SK-N-SH (cell line): Measurements from ENCODE around the gene METTL26. TPM values are rescaled to one million over a fixed set of nuclear protein-coding genes. Genes with fewer than 3 reads are reported as not detected.
A peak's percentile ranks its signal among the peaks of the same experiment; 100 is the strongest.

Source experiments
- CTCF ChIA-PET: fragments of 300-600, 350-600 bp; formaldehyde crosslinking; extraction: SDS; loops from one replicate; lab custom pipeline; 2021; lab: Yijun Ruan, JAX
- POLR2A ChIA-PET: fragments of 350-600 bp; sonication (Branson Sonifier 250); formaldehyde crosslinking; extraction: SDS; loops from one replicate; lab custom pipeline; 2020; ENCODE audit warnings: antibody characterized with exemption, inconsistent platforms; lab: Yijun Ruan, JAX
- DNase-seq: peaks from one replicate; pipeline ENCODE4 v3.0.0; 2012
- H2AFZ ChIP-seq: fragments of 200-600 bp; sonication (generic); 2 replicates; pipeline ENCODE4 v1.8.1; 2016; ENCODE audit warnings: antibody characterized with exemption, mild to moderate bottlenecking, low read depth
- H3F3A ChIP-seq: fragments of 200-600 bp; sonication (generic); replicated peaks from 2 replicates; pipeline ENCODE3; 2016; ENCODE audit warnings: antibody characterized with exemption, mild to moderate bottlenecking; ENCODE audit not compliant: insufficient read depth
- H3K27ac ChIP-seq, 2 experiments: fragments of 200-500 bp in 1 of 2; fragments of 200-600 bp in 1 of 2; sonication (Bioruptor generic) in 1 of 2; sonication (generic), shearing (Covaris generic) in 1 of 2; 2 replicates each; pipeline versions ENCODE4 v1.5.1 to v1.6.1; 2014 to 2016; ENCODE audit warnings: low read depth in 2 of 2, inconsistent platforms in 1 of 2, low read length in 1 of 2, mild to moderate bottlenecking in 1 of 2, mixed read lengths in 1 of 2
- H3K27me3 ChIP-seq: fragments of 200-600 bp; sonication (generic), shearing (Covaris generic); 2 replicates; pipeline ENCODE4 v1.6.1; 2016; ENCODE audit warnings: mixed run types; ENCODE audit not compliant: insufficient read depth
- H3K36me3 ChIP-seq, 2 experiments: fragments of 200-500 bp in 1 of 2; fragments of 200-600 bp in 1 of 2; sonication (Bioruptor generic) in 1 of 2; sonication (generic) in 1 of 2; replicated peaks in 1 of 2; 2 replicates each; pipeline versions ENCODE3 to v1.5.1; 2014 to 2016; ENCODE audit warnings: low read length in 1 of 2, mild to moderate bottlenecking in 1 of 2; ENCODE audit not compliant: insufficient read depth in 2 of 2, control insufficient read depth in 1 of 2
- H3K4me1 ChIP-seq, 2 experiments: fragments of 200-500 bp in 1 of 2; fragments of 200-600 bp in 1 of 2; sonication (Bioruptor generic) in 1 of 2; sonication (generic), shearing (Covaris generic) in 1 of 2; 2 replicates each; pipeline versions ENCODE4 v1.5.1 to v1.6.1; 2014 to 2016; ENCODE audit warnings: low read depth in 1 of 2, low read length in 1 of 2, mixed run types in 1 of 2; ENCODE audit not compliant: insufficient read depth in 2 of 2, control insufficient read depth in 1 of 2
- H3K4me2 ChIP-seq: fragments of 200-600 bp; sonication (generic), shearing (Covaris generic); 2 replicates; pipeline ENCODE4 v1.6.1; 2017; ENCODE audit warnings: mixed run types
- H3K4me3 ChIP-seq, 2 experiments: fragments of 200-500 bp in 1 of 2; fragments of 200-600 bp in 1 of 2; sonication (Bioruptor generic) in 1 of 2; sonication (generic), shearing (Covaris generic) in 1 of 2; 2 replicates each; pipeline versions ENCODE4 v1.5.1 to v1.8.1; 2014 to 2016; ENCODE audit warnings: low read depth in 2 of 2, inconsistent platforms in 1 of 2, low read length in 1 of 2, mild to moderate bottlenecking in 1 of 2, mixed read lengths in 1 of 2, moderate library complexity in 1 of 2
- H3K79me2 ChIP-seq: fragments of 200-600 bp; sonication (generic); 2 replicates; pipeline ENCODE4 v1.8.1; 2017; ENCODE audit warnings: mild to moderate bottlenecking; ENCODE audit not compliant: insufficient read depth
- H3K9ac ChIP-seq: fragments of 200-600 bp; sonication (generic); 2 replicates; pipeline ENCODE4 v1.6.1; 2017; ENCODE audit warnings: mixed run types
- H3K9me2 ChIP-seq: fragments of 200-600 bp; sonication (generic); 2 replicates; pipeline ENCODE4 v1.6.1; 2017; ENCODE audit warnings: mixed run types
- H3K9me3 ChIP-seq: fragments of 200-600 bp; sonication (generic); 2 replicates; pipeline ENCODE4 v1.6.1; 2017; ENCODE audit warnings: mixed run types, mild to moderate bottlenecking, moderate library complexity
- H4K20me1 ChIP-seq: fragments of 200-600 bp; sonication (generic); 2 replicates; pipeline ENCODE4 v1.6.1; 2017; ENCODE audit warnings: mild to moderate bottlenecking, mixed run types; ENCODE audit not compliant: insufficient read depth
- CHD2 ChIP-seq: fragments of 150-350 bp; IDR thresholded peaks from 2 replicates; pipeline ENCODE4 v1.6.1; 2018; ENCODE audit warnings: low read length; ENCODE audit not compliant: partially characterized antibody
- GABPA ChIP-seq: IDR thresholded peaks from 2 replicates; pipeline ENCODE4 v1.4.0; 2012; ENCODE audit warnings: low read depth, mild to moderate bottlenecking
- GATA2 ChIP-seq: sonication (generic); formaldehyde crosslinking; IDR thresholded peaks from 2 replicates; pipeline ENCODE4 v1.5.0; 2020; ENCODE audit warnings: mild to moderate bottlenecking, missing genetic modification reagents
- IRF3 ChIP-seq: fragments of 150-350 bp; IDR thresholded peaks from 2 replicates; pipeline ENCODE4 v1.6.1; 2016; ENCODE audit warnings: mild to moderate bottlenecking, low read depth, low read length
- JUND ChIP-seq: IDR thresholded peaks from 2 replicates; pipeline ENCODE4 v1.4.0; 2012
- MEF2A ChIP-seq: IDR thresholded peaks from 2 replicates; pipeline ENCODE4 v1.4.0; 2012; ENCODE audit warnings: low read depth, borderline replicate concordance
- NRF1 ChIP-seq: IDR thresholded peaks from 2 replicates; pipeline ENCODE4 v1.6.1; 2012; ENCODE audit warnings: low read depth, mild to moderate bottlenecking, low read length
- PBX3 ChIP-seq: IDR thresholded peaks from 2 replicates; pipeline ENCODE4; 2012
- RAD21 ChIP-seq: IDR thresholded peaks from 2 replicates; pipeline ENCODE4 v1.6.1; 2012; ENCODE audit warnings: mild to moderate bottlenecking, low read length
- RCOR1 ChIP-seq: fragments of 150-350 bp; IDR thresholded peaks from 2 replicates; pipeline ENCODE4 v1.6.1; 2017; ENCODE audit warnings: antibody characterized with exemption, low read length
- RXRA ChIP-seq: IDR thresholded peaks from 2 replicates; pipeline ENCODE4 v1.4.0; 2012; ENCODE audit warnings: low read depth, mild to moderate bottlenecking, borderline replicate concordance
- SIN3A ChIP-seq: IDR thresholded peaks from 2 replicates; pipeline ENCODE4 v1.6.1; 2012; ENCODE audit warnings: low read depth, mild to moderate bottlenecking, low read length, moderate library complexity, borderline replicate concordance
- USF1 ChIP-seq: IDR thresholded peaks from 2 replicates; pipeline ENCODE4 v1.4.0; 2012; ENCODE audit warnings: low read depth, borderline replicate concordance
- USF2 ChIP-seq: fragments of 150-350 bp; IDR thresholded peaks from 2 replicates; pipeline ENCODE4 v1.6.1; 2017; ENCODE audit warnings: antibody characterized with exemption, low read length, low read depth, borderline replicate concordance
- WGBS: methylation state at CpG from one replicate; pipeline ENCODE4 v1.1.6; 2017; ENCODE audit warnings: low lambda C conversion rate; 5-methylcytosine and 5-hydroxymethylcytosine counted together
- polyA plus RNA-seq, 3 experiments: library from polyadenylated mRNA; depleted of rRNA; stranded (reverse); fragments of >200 nt; gene quantifications; 2 replicates each; pipeline ENCODE4 v1.2.3, GENCODE V29; 2012
- TF ChIP-seq, protein P1 (sequence below): IDR thresholded peaks from 2 replicates; pipeline ENCODE4 v1.6.1; 2012; ENCODE audit warnings: mild to moderate bottlenecking, low read depth, low read length, moderate library complexity

Gene METTL26
- polyA plus RNA-seq, 1 of the 3 experiments (the other 2 are of a cell fraction) = 167 TPM

- ChIA-PET CTCF (no interaction called here), POLR2A (no interaction called here)
- Histone ChIP-seq H3K36me3 (peaks cover 0 to 2% of the 10 kb centered on the region in 2 experiments), H3K4me1 (peaks cover 0 to 8% of the 10 kb centered on the region in 2 experiments; a peak in 1 of 4 replicates), H3K27ac (no peak overlapping the region), H3K4me2 (no peak overlapping the region), H3K27me3 (no peaks in the 10 kb centered on the region), H3K4me3 (no peak overlapping the region), H3K79me2 (peaks cover 74% of the 10 kb centered on the region), H3K9me2 (no peaks in the 10 kb centered on the region), H3F3A (peaks cover 3% of the 10 kb centered on the region), H4K20me1 (peaks cover 45% of the 10 kb centered on the region), H3K9me3 (no peaks in the 10 kb centered on the region), H3K9ac (no peak overlapping the region), H2AFZ (no peak overlapping the region)
- DNase-seq = no peak
- WGBS = 84% methylated on average over 9 of the region's 9 CpGs
- TF ChIP-seq USF2 = no peak
- no peak for TF ChIP-seq RCOR1
- TF ChIP-seq GABPA = no peak
- no peak for TF ChIP-seq USF1
- no peak for TF ChIP-seq MEF2A
- no peak for TF ChIP-seq NRF1
Measured at GRCh38 chr16:593406-593805, 42.7 kb downstream of the METTL26 start.

GRCh38 chr16:592518-593306 lies 43.4 kb downstream of the METTL26 start:
- Histone ChIP-seq H3K27ac (no peak overlapping the region), H3K27me3 (no peaks in the 10 kb centered on the region), H2AFZ (no peak overlapping the region), H3K4me1 (peaks cover 6 to 13% of the 10 kb centered on the region in 2 experiments; a peak in 2 of 4 replicates), H4K20me1 (peaks cover 45% of the 10 kb centered on the region), H3K4me2 (peak overlapping the region; percentile 100; the same call in 1 of the 2 replicates), H3K9me2 (no peaks in the 10 kb centered on the region), H3K9me3 (no peaks in the 10 kb centered on the region), H3K36me3 (peaks cover 1 to 2% of the 10 kb centered on the region in 2 experiments), H3F3A (peaks cover 10% of the 10 kb centered on the region)
- WGBS = 88% methylated on average over 14 of the region's 24 CpGs
- TF ChIP-seq NRF1 = no peak
- TF ChIP-seq JUND = no peak
- TF ChIP-seq MEF2A = no peak
- TF ChIP-seq GABPA = no peak
- TF ChIP-seq RCOR1 = no peak
- no peak for TF ChIP-seq CHD2
- TF ChIP-seq PBX3 = no peak
- TF ChIP-seq IRF3 = no peak
- TF ChIP-seq, protein P1, sequence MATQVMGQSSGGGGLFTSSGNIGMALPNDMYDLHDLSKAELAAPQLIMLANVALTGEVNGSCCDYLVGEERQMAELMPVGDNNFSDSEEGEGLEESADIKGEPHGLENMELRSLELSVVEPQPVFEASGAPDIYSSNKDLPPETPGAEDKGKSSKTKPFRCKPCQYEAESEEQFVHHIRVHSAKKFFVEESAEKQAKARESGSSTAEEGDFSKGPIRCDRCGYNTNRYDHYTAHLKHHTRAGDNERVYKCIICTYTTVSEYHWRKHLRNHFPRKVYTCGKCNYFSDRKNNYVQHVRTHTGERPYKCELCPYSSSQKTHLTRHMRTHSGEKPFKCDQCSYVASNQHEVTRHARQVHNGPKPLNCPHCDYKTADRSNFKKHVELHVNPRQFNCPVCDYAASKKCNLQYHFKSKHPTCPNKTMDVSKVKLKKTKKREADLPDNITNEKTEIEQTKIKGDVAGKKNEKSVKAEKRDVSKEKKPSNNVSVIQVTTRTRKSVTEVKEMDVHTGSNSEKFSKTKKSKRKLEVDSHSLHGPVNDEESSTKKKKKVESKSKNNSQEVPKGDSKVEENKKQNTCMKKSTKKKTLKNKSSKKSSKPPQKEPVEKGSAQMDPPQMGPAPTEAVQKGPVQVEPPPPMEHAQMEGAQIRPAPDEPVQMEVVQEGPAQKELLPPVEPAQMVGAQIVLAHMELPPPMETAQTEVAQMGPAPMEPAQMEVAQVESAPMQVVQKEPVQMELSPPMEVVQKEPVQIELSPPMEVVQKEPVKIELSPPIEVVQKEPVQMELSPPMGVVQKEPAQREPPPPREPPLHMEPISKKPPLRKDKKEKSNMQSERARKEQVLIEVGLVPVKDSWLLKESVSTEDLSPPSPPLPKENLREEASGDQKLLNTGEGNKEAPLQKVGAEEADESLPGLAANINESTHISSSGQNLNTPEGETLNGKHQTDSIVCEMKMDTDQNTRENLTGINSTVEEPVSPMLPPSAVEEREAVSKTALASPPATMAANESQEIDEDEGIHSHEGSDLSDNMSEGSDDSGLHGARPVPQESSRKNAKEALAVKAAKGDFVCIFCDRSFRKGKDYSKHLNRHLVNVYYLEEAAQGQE = no peak
- no peak for TF ChIP-seq RAD21
- TF ChIP-seq RXRA = no peak
- TF ChIP-seq SIN3A = no peak
- TF ChIP-seq GATA2 = no peak
- TF ChIP-seq, all 33 proteins: peak for 0
- ChIA-PET CTCF (interaction anchor here (1.2 kb wide), 1 partner anchor 8 kb away, joined by 4 read pairs; no protein-coding TSS in a partner anchor), POLR2A (no interaction called here)
- no peak for DNase-seq
- H3K4me3 ChIP-seq = no peak overlapping the region
- H3K79me2 ChIP-seq = peaks cover 81% of the 10 kb centered on the region
- no peak overlapping the region for H3K9ac ChIP-seq
